Trophoblast cell (in vitro differentiated cells and primary cell): Measurements from ENCODE around the gene SNX1. TPM values are rescaled to one million over a fixed set of nuclear protein-coding genes. Genes with fewer than 3 reads are reported as not detected.
A peak's percentile ranks its signal among the peaks of the same experiment; 100 is the strongest.

Experiments used
- DNase-seq, 2 donors: peaks; one replicate each; pipeline ENCODE4 v3.0.0-alpha.2; 2016
- H2AFZ ChIP-seq: 2 replicates; pipeline ENCODE4 v1.6.1; 2013; ENCODE audit warnings: low read length, moderate library complexity, mild to moderate bottlenecking; ENCODE audit not compliant: insufficient read depth, poor library complexity
- H2AK5ac ChIP-seq: 2 replicates; pipeline ENCODE4 v1.6.1; 2013; ENCODE audit warnings: mild to moderate bottlenecking, low read length
- H2BK120ac ChIP-seq: 2 replicates; pipeline ENCODE4 v1.6.1; 2013; ENCODE audit warnings: low read length, mild to moderate bottlenecking, moderate library complexity; ENCODE audit not compliant: insufficient read depth, poor library complexity
- H2BK12ac ChIP-seq: 2 replicates; pipeline ENCODE4 v1.6.1; 2013; ENCODE audit warnings: mild to moderate bottlenecking, low read length, moderate library complexity
- H2BK5ac ChIP-seq: 2 replicates; pipeline ENCODE4 v1.6.1; 2013; ENCODE audit warnings: low read length, low read depth, moderate library complexity, mild to moderate bottlenecking; ENCODE audit not compliant: poor library complexity
- H3K14ac ChIP-seq: 2 replicates; pipeline ENCODE4 v1.6.1; 2013; ENCODE audit warnings: mild to moderate bottlenecking, low read length
- H3K18ac ChIP-seq: 2 replicates; pipeline ENCODE4 v1.6.1; 2013; ENCODE audit warnings: mild to moderate bottlenecking, low read length
- H3K23ac ChIP-seq: 2 replicates; pipeline ENCODE4 v1.6.1; 2013; ENCODE audit warnings: low read length
- H3K27ac ChIP-seq: 2 replicates; pipeline ENCODE4 v1.5.1; 2013; ENCODE audit warnings: low read depth, mild to moderate bottlenecking, inconsistent platforms, low read length, moderate library complexity
- H3K27me3 ChIP-seq: 2 replicates; pipeline ENCODE4 v1.6.1; 2013; ENCODE audit warnings: inconsistent platforms, mild to moderate bottlenecking, low read length, moderate library complexity; ENCODE audit not compliant: insufficient read depth
- H3K36me3 ChIP-seq, 2 experiments: 1 replicate in 1 of 2; 2 replicates in 1 of 2; pipeline ENCODE4 v1.6.1; 2013; ENCODE audit warnings: low read length in 2 of 2, mild to moderate bottlenecking in 2 of 2, moderate library complexity in 1 of 2; ENCODE audit not compliant: insufficient read depth in 2 of 2, control insufficient read depth in 1 of 2
- H3K4ac ChIP-seq: 2 replicates; pipeline ENCODE4 v1.6.1; 2013; ENCODE audit warnings: low read depth, mild to moderate bottlenecking, low read length, moderate library complexity
- H3K4me1 ChIP-seq, 2 experiments: 1 replicate in 1 of 2; 2 replicates in 1 of 2; pipeline ENCODE4 v1.6.1; 2013; ENCODE audit warnings: low read length in 2 of 2, mild to moderate bottlenecking in 2 of 2, moderate library complexity in 1 of 2; ENCODE audit not compliant: insufficient read depth in 2 of 2, control insufficient read depth in 1 of 2
- H3K4me2 ChIP-seq: 2 replicates; pipeline ENCODE4 v1.6.1; 2013; ENCODE audit warnings: inconsistent platforms, mild to moderate bottlenecking, low read length, moderate library complexity
- H3K4me3 ChIP-seq: 2 replicates; pipeline ENCODE4 v1.5.1; 2013; ENCODE audit warnings: mild to moderate bottlenecking, low read depth, low read length, inconsistent platforms
- H3K79me1 ChIP-seq: one replicate; pipeline ENCODE4 v1.6.1; 2013; ENCODE audit warnings: low read length
- H3K79me2 ChIP-seq: 2 replicates; pipeline ENCODE4 v1.6.1; 2013; ENCODE audit warnings: low read length, mild to moderate bottlenecking; ENCODE audit not compliant: control insufficient read depth, insufficient read depth, poor library complexity
- H3K9ac ChIP-seq: 2 replicates; pipeline ENCODE4 v1.6.1; 2013; ENCODE audit warnings: mild to moderate bottlenecking, low read length
- H3K9me3 ChIP-seq: 2 replicates; pipeline ENCODE4 v1.6.1; 2013; ENCODE audit warnings: low read depth, mild to moderate bottlenecking, control low read depth, inconsistent platforms, low read length; ENCODE audit not compliant: insufficient read depth
- H4K12ac ChIP-seq: 2 replicates; pipeline ENCODE4 v1.6.1; 2013; ENCODE audit warnings: low read depth, mild to moderate bottlenecking, low read length, moderate library complexity
- H4K8ac ChIP-seq: 2 replicates; pipeline ENCODE4 v1.6.1; 2013; ENCODE audit warnings: low read depth, mild to moderate bottlenecking, low read length, moderate library complexity
- H4K91ac ChIP-seq: one replicate; pipeline ENCODE4 v1.6.1; 2013; ENCODE audit warnings: low read depth, mild to moderate bottlenecking, low read length, moderate library complexity
- WGBS: extraction: QIAGEN DNeasy Blood & Tissue Kit; methylation state at CpG from one replicate; pipeline ENCODE4 v1.1.7; 2013; ENCODE audit warnings: missing lambda C conversion rate; ENCODE audit not compliant: insufficient read length, insufficient coverage; ENCODE audit errors: extremely low coverage; 5-methylcytosine and 5-hydroxymethylcytosine counted together
- polyA plus RNA-seq: library from polyadenylated mRNA; stranded (reverse); fragments of 200-250 nt; gene quantifications from 2 replicates; pipeline ENCODE4 v1.2.3, GENCODE V29; 2013

Gene SNX1, protein sequence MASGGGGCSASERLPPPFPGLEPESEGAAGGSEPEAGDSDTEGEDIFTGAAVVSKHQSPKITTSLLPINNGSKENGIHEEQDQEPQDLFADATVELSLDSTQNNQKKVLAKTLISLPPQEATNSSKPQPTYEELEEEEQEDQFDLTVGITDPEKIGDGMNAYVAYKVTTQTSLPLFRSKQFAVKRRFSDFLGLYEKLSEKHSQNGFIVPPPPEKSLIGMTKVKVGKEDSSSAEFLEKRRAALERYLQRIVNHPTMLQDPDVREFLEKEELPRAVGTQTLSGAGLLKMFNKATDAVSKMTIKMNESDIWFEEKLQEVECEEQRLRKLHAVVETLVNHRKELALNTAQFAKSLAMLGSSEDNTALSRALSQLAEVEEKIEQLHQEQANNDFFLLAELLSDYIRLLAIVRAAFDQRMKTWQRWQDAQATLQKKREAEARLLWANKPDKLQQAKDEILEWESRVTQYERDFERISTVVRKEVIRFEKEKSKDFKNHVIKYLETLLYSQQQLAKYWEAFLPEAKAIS
- polyA plus RNA-seq: 46.8 and 47.0 TPM in 2 replicates

DNA sequence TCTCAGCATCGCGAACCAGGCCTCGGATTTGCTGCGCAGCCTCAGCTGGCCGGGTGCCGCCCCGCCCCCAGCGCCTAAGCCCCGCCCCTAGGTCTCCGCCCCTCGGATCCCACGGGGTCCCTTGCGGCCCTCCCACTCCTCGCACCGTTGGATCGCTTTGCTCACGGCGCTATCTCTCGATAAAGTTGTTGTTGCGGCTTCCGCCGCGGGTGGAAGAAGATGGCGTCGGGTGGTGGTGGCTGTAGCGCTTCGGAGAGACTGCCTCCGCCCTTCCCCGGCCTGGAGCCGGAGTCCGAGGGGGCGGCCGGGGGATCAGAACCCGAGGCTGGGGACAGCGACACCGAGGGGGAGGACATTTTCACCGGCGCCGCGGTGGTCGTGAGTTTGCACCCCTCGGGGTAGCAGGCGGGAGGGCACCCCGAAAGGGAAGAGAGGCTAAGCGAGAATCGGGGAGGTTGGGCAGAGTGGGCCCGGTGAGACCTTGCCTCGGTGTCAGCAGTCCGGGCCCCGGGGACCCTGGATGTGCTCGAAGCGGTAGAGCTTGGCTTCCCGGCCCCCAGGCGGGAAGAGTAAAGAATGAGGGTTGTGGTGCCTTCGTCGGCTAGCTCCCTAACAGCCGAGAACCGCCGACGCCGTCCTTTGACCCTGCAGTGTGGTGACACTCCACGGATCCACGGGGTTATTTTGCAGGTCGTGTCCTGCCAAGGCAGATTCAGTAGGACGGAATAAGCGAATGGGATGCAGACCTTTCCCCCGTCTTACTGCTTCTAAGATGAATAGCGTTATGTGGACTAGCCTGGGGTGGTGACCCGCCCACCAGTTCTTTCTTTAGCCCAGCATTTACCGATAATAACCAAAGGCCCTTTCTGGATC is at the start of gene SNX1:
Gene SNX1 (plus strand): TSS at position 188 of the 873 bp plus-strand sequence. CDS start 32 bp downstream, at position 220.
- H3K9me3 ChIP-seq: no peaks in the 10 kb centered on the region
- peaks cover 6% of the 10 kb centered on the region for H3K79me2 ChIP-seq
- peak within 1 kb of the TSS; percentile 16 for H2BK5ac ChIP-seq
- H3K36me3 ChIP-seq: peaks cover 0 to 2% of the 10 kb centered on the region in 2 experiments
- peak within 1 kb of the TSS; percentile 96 for H3K4me2 ChIP-seq
- no peak within 1 kb of the TSS for H3K27ac ChIP-seq
- H3K14ac ChIP-seq: peak within 1 kb of the TSS; percentile 52
- H3K23ac ChIP-seq: peak within 1 kb of the TSS; percentile 59
- H3K4ac ChIP-seq: peak within 1 kb of the TSS; percentile 60
- WGBS: no CpG with 5 or more reads among the region's 70 CpGs
- H2BK120ac ChIP-seq: no peak within 1 kb of the TSS
- H3K9ac ChIP-seq: peak within 1 kb of the TSS; percentile 87
- no peaks in the 10 kb centered on the region for H3K79me1 ChIP-seq
- H3K18ac ChIP-seq: peak within 1 kb of the TSS; percentile 12
- H2AK5ac ChIP-seq: no peak within 1 kb of the TSS
- peaks cover 2 to 12% of the 10 kb centered on the region in 2 experiments for H3K4me1 ChIP-seq
- peak within 1 kb of the TSS; percentile 21 for H4K91ac ChIP-seq
- H4K8ac ChIP-seq: peak within 1 kb of the TSS; percentile 83
- no peak within 1 kb of the TSS for H2BK12ac ChIP-seq
- peak within 1 kb of the TSS; percentile 10 for H4K12ac ChIP-seq
- peak within 1 kb of the TSS; percentile 84 for H3K4me3 ChIP-seq
- H2AFZ ChIP-seq: peak within 1 kb of the TSS; percentile 62
- no peaks in the 10 kb centered on the region for H3K27me3 ChIP-seq
- DNase-seq: peak; percentile 91 to 96

DNA sequence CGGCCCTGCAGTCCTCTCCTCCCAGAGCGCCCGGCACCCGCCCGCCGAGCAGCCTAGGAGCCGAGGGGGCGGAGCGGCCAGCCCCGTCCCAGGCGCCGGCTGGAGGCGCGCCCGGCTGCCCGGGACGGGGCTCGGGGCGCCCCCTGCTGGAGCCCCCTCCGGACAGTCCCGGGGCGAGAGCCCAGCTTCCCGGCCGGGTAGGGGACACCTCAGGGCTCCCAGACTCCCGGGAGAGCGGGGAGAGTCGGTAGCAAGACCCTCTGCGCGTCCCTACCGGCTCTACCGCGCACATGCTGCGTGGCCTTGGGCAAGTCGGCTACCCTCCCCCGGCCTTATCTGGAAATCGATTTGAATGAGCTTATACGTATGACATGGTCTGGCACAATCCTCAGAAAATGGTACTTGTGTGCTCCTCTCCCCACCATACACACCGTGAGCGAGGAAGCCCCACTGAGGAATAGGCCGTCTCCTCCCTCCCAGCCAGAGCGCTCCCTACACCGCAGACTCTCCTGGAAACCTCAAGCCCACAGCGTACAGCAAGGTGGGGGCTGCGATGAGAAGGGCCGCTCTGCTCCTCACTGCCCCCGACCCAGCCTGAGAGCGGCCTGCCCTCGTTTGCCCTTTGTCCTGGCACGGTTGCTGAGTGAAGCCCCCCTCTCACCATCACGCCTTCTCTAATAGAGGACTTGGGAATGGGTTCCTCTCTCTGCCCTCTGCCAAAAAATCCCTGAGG is 49.2 kb upstream of the SNX1 start, which contains the start of gene DAPK2:
Gene DAPK2 (minus strand): TSS at position 65 of the 733 bp plus-strand sequence. CDS start 6,224 bp downstream, outside the sequence.
- Histone ChIP-seq H3K36me3 (no peaks in the 10 kb centered on the region), H3K23ac (no peak within 1 kb of the TSS), H3K9ac (peak within 1 kb of the TSS; percentile 1), H3K4me3 (peak within 1 kb of the TSS; percentile 72), H3K79me1 (peaks cover 6% of the 10 kb centered on the region), H3K79me2 (no peaks in the 10 kb centered on the region), H4K8ac (peak within 1 kb of the TSS; percentile 20), H4K91ac (peak within 1 kb of the TSS; percentile 48), H4K12ac (no peak within 1 kb of the TSS), H2AFZ (peak within 1 kb of the TSS; percentile 54), H3K27ac (no peak within 1 kb of the TSS), H3K4me1 (peaks cover 4 to 17% of the 10 kb centered on the region in 2 experiments), H2BK12ac (peak within 1 kb of the TSS; percentile 58), H3K18ac (peak within 1 kb of the TSS; percentile 30), H3K9me3 (peaks cover 3% of the 10 kb centered on the region), H2AK5ac (no peak within 1 kb of the TSS), H3K4ac (peak within 1 kb of the TSS; percentile 13), H3K4me2 (peak within 1 kb of the TSS; percentile 59), H2BK5ac (no peak within 1 kb of the TSS), H3K27me3 (peaks cover 3% of the 10 kb centered on the region), H3K14ac (peak within 1 kb of the TSS; percentile 28), H2BK120ac (peak within 1 kb of the TSS; percentile 56)
- no CpG with 5 or more reads among the region's 50 CpGs for WGBS
- DNase-seq: peak; percentile 51 to 73

DNA sequence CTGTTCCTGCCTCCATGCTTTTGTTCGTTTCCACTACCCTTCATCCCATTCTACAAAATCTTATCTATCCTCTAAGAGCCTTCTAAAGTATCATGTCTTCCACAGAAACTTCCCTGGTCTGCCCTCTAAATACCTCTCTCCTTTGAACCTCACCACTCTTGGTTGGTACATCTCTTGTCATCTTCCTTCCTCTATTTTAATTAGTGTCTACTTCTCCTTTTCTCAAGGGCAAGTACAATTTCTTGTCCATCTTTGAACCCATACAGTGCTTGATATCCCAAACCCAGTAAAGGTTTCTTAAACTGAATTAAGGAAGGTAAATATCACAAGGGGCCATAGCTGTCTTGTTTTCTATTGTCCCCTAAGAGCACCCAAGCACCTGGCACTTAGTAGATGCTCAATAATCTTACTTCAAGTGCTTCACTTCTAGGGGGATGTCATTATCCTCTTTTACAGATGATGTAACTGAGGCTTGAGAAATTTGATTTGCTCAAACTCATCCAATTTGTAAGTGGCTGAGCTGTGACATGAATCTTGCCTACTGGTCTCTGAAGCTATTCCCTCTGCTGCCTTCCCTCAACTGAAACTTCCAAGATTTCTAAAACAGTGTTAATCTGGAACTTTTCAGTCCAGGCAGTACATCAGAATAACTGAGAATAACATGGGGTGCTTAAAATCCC is 46.9 kb upstream of the SNX1 start:
- no peak overlapping the region for H3K23ac ChIP-seq
- no peaks in the 10 kb centered on the region for H3K79me2 ChIP-seq
- H3K9me3 ChIP-seq: peaks cover 4% of the 10 kb centered on the region
- H4K91ac ChIP-seq: no peak overlapping the region
- H2AK5ac ChIP-seq: no peak overlapping the region
- no peak overlapping the region for H3K9ac ChIP-seq
- H4K8ac ChIP-seq: no peak overlapping the region
- H2BK5ac ChIP-seq: no peak overlapping the region
- H3K27me3 ChIP-seq: peaks cover under 1% of the 10 kb centered on the region
- no peak overlapping the region for H3K4me2 ChIP-seq
- DNase-seq: no peak
- no peak overlapping the region for H3K4ac ChIP-seq
- no peak overlapping the region for H3K14ac ChIP-seq
- no peak overlapping the region for H2BK12ac ChIP-seq
- H4K12ac ChIP-seq: no peak overlapping the region
- H3K36me3 ChIP-seq: no peaks in the 10 kb centered on the region
- no peak overlapping the region for H3K27ac ChIP-seq
- H3K4me1 ChIP-seq: peaks cover 4 to 21% of the 10 kb centered on the region in 2 experiments
- H3K18ac ChIP-seq: no peak overlapping the region
- no peak overlapping the region for H2AFZ ChIP-seq
- no peak overlapping the region for H3K4me3 ChIP-seq
- peaks cover 6% of the 10 kb centered on the region for H3K79me1 ChIP-seq
- no peak overlapping the region for H2BK120ac ChIP-seq
- WGBS: no CpG with 5 or more reads among the region's 1 CpG
